ENCODE data around the gene RAB27A. TPM values are rescaled to one million over a fixed set of nuclear protein-coding genes. Genes with fewer than 3 reads are reported as not detected.

The RAB27A gene
- total RNA-seq, 6 experiments from 2014 or later = 15.9 to 41.4 (median 21.0) TPM

- ATAC-seq = no peak
- WGBS (ENCODE audit: insufficient coverage, low coverage, low lambda C conversion rate, missing lambda C conversion rate) = 96% methylated on average over 4 of the region's 4 CpGs
Measured at GRCh38 chr15:55204464-55204863, 85.1 kb downstream of the RAB27A start.

DNA sequence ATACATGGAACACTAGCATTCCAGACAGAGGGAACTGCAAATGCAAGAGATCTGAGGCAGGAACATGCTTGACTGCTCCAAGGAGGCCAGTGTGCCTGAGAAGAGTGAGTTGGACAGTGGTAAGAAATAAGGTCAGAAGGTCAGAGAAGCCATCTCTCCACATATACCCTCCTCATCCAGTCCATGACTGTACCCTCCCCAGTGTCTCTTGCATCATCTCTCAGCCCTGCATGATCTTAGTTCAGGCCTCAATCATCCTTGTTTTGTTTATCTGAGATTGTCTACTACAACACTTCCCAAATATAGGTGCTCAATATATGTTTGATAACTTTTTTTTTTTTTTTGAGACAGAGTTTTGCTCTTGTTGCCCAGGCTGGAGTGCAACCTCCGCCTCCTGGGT, 87.4 kb downstream of the RAB27A start:
- Histone ChIP-seq H3K36me3 (peaks cover 0 to 9% (median 0%) of the 10 kb centered on the region in 4 donors), H3K4me1 (peaks cover 0 to 5% (median 0%) of the 10 kb centered on the region in 4 donors), H3K9me3 (no peaks in the 10 kb centered on the region), H3K27me3 (no peaks in the 10 kb centered on the region), H3K27ac (no peak overlapping the region), H3K4me3 (no peak overlapping the region)
- 100% methylated on average over 1 of the region's 1 CpG for WGBS (ENCODE audit: insufficient coverage, low coverage, low lambda C conversion rate, missing lambda C conversion rate)
- no peak for DNase-seq
- no peak for ATAC-seq
- no peak for TF ChIP-seq POLR2A (IDR thresholded peaks at IDR 0.05)
- TF ChIP-seq, protein P1, sequence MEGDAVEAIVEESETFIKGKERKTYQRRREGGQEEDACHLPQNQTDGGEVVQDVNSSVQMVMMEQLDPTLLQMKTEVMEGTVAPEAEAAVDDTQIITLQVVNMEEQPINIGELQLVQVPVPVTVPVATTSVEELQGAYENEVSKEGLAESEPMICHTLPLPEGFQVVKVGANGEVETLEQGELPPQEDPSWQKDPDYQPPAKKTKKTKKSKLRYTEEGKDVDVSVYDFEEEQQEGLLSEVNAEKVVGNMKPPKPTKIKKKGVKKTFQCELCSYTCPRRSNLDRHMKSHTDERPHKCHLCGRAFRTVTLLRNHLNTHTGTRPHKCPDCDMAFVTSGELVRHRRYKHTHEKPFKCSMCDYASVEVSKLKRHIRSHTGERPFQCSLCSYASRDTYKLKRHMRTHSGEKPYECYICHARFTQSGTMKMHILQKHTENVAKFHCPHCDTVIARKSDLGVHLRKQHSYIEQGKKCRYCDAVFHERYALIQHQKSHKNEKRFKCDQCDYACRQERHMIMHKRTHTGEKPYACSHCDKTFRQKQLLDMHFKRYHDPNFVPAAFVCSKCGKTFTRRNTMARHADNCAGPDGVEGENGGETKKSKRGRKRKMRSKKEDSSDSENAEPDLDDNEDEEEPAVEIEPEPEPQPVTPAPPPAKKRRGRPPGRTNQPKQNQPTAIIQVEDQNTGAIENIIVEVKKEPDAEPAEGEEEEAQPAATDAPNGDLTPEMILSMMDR (IDR thresholded peaks at IDR 0.05) = no peak
- intact Hi-C loops (cut with DNase I) = no loop called here

More at GRCh38 chr15:55204464-55204863, 85.1 kb downstream of the RAB27A start:
- H3K27ac ChIP-seq = no peak overlapping the region
- H3K9me3 ChIP-seq = no peaks in the 10 kb centered on the region
- peaks cover 0 to 9% (median 0%) of the 10 kb centered on the region in 4 donors for H3K36me3 ChIP-seq
- no peaks in the 10 kb centered on the region for H3K27me3 ChIP-seq
- TF ChIP-seq, protein P1 (IDR thresholded peaks at IDR 0.05) = no peak
- TF ChIP-seq POLR2A (IDR thresholded peaks at IDR 0.05) = no peak
- intact Hi-C loops (cut with DNase I) = no loop called here
- DNase-seq = no peak
- no peaks in the 10 kb centered on the region for H3K4me1 ChIP-seq
- no peak overlapping the region for H3K4me3 ChIP-seq

- H3K36me3 ChIP-seq = no peaks in the 10 kb centered on the region
Measured at GRCh38 chr15:55198706-55199105, 90.9 kb downstream of the RAB27A start.

GRCh38 chr15:55197719-55198118, 91.9 kb downstream of the RAB27A start:
- peak overlapping the region; percentile 66 to 87 (median 75) for H3K4me3 ChIP-seq
- H3K36me3 ChIP-seq = no peaks in the 10 kb centered on the region
- H3K9me3 ChIP-seq = no peaks in the 10 kb centered on the region
- ATAC-seq (no peak), DNase-seq (no peak)
- intact Hi-C loops (cut with DNase I) = no loop called here
- H3K27ac ChIP-seq = peak overlapping the region; percentile 55 to 85 (median 66)
- no peaks in the 10 kb centered on the region for H3K27me3 ChIP-seq
- peaks cover 0 to 22% (median 6%) of the 10 kb centered on the region in 4 donors for H3K4me1 ChIP-seq
- 54% methylated on average over 4 of the region's 4 CpGs for WGBS (ENCODE audit: insufficient coverage, low coverage, low lambda C conversion rate, missing lambda C conversion rate)
- TF ChIP-seq POLR2A (IDR thresholded peaks at IDR 0.05) = no peak
- TF ChIP-seq, protein P1 (IDR thresholded peaks at IDR 0.05) = no peak

More at GRCh38 chr15:55198706-55199105, 90.9 kb downstream of the RAB27A start:
- DNase-seq = no peak
- TF ChIP-seq, protein P1 (IDR thresholded peaks at IDR 0.05) = no peak
- no peak for TF ChIP-seq POLR2A (IDR thresholded peaks at IDR 0.05)
- intact Hi-C loops (cut with DNase I) = no loop called here
- Histone ChIP-seq H3K27ac (no peak overlapping the region), H3K9me3 (no peaks in the 10 kb centered on the region), H3K4me3 (no peak overlapping the region), H3K27me3 (no peaks in the 10 kb centered on the region), H3K4me1 (peaks cover 0 to 22% (median 6%) of the 10 kb centered on the region in 4 donors)
- no peak for ATAC-seq
- WGBS (ENCODE audit: insufficient coverage, low coverage, low lambda C conversion rate, missing lambda C conversion rate) = 100% methylated on average over 3 of the region's 3 CpGs

DNA sequence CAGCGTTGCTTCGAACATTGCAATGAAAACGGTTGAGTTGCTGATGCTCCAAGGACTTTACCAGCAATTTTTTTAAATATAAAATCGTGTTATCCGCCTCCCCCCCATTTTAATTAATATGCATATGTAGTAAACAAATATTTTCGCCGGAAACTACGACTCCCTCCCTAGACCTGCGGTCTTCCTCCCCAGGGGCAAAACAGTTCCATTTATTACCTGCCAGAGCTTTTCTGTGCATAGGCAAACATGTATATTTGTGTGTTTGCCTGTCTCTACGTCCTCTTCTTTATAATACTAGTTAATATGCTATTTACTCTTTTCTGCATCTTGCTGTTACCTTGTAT, 92.3 kb downstream of the RAB27A start:
- intact Hi-C loops (cut with DNase I) = no loop called here
- WGBS (ENCODE audit: insufficient coverage, low coverage, low lambda C conversion rate, missing lambda C conversion rate) = 0% methylated on average over 10 of the region's 10 CpGs

More for the DNA sequence above, 92.3 kb downstream of the RAB27A start:
- no peak for TF ChIP-seq POLR2A (IDR thresholded peaks at IDR 0.05)
- TF ChIP-seq, protein P1 (IDR thresholded peaks at IDR 0.05) = no peak
- H3K9me3 ChIP-seq = no peaks in the 10 kb centered on the region
- DNase-seq = no peak
- peak overlapping the region; percentile 66 to 87 (median 75) for H3K4me3 ChIP-seq
- H3K27me3 ChIP-seq = no peaks in the 10 kb centered on the region
- peaks cover 0 to 3% (median 0%) of the 10 kb centered on the region in 4 donors for H3K36me3 ChIP-seq
- ATAC-seq = no peak
- peaks cover 0 to 22% (median 6%) of the 10 kb centered on the region in 4 donors for H3K4me1 ChIP-seq
- H3K27ac ChIP-seq = peak overlapping the region; percentile 55 to 85 (median 66)
